SU-DHL-6 (cell line): ENCODE measurements around the gene CFAP20DC.

Experiments used
- CTCF ChIP-seq: fragments of 200-600 bp; sonication (generic); IDR thresholded peaks from one replicate; pipeline ENCODE4 v1.5.1; 2017; ENCODE audit warnings: antibody characterized with exemption, mild to moderate bottlenecking, low read length, moderate library complexity; ENCODE audit not compliant: insufficient read depth, poor library complexity, severe bottlenecking
- EZH2phosphoT487 ChIP-seq: fragments of 200-600 bp; sonication (generic), shearing (Covaris generic); conservative IDR thresholded peaks from 2 replicates; pipeline ENCODE4 v1.6.1; 2018; ENCODE audit warnings: mild to moderate bottlenecking, antibody characterized with exemption, low read length, moderate library complexity, mixed read lengths

- no peak for TF ChIP-seq CTCF
- no peak for TF ChIP-seq EZH2phosphoT487
Measured at GRCh38 chr3:58755150-58755549, 294.7 kb downstream of the CFAP20DC start.
